Trophoblast cell (in vitro differentiated cells and primary cell): Measurements from ENCODE around the gene RBM24.
"Not testable (repeated sequence)": the region's sequence is repeated elsewhere in the genome, so short reads cannot be mapped to it uniquely, and the experiment has no call there.

Experiments
- DNase-seq, 2 donors: peaks; one replicate each; pipeline ENCODE4 v3.0.0-alpha.2; 2016
- H2AFZ ChIP-seq: 2 replicates; pipeline ENCODE4 v1.6.1; 2013; ENCODE audit warnings: low read length, moderate library complexity, mild to moderate bottlenecking; ENCODE audit not compliant: insufficient read depth, poor library complexity
- H2AK5ac ChIP-seq: 2 replicates; pipeline ENCODE4 v1.6.1; 2013; ENCODE audit warnings: mild to moderate bottlenecking, low read length
- H2BK120ac ChIP-seq: 2 replicates; pipeline ENCODE4 v1.6.1; 2013; ENCODE audit warnings: low read length, mild to moderate bottlenecking, moderate library complexity; ENCODE audit not compliant: insufficient read depth, poor library complexity
- H2BK12ac ChIP-seq: 2 replicates; pipeline ENCODE4 v1.6.1; 2013; ENCODE audit warnings: mild to moderate bottlenecking, low read length, moderate library complexity
- H2BK5ac ChIP-seq: 2 replicates; pipeline ENCODE4 v1.6.1; 2013; ENCODE audit warnings: low read length, low read depth, moderate library complexity, mild to moderate bottlenecking; ENCODE audit not compliant: poor library complexity
- H3K14ac ChIP-seq: 2 replicates; pipeline ENCODE4 v1.6.1; 2013; ENCODE audit warnings: mild to moderate bottlenecking, low read length
- H3K18ac ChIP-seq: 2 replicates; pipeline ENCODE4 v1.6.1; 2013; ENCODE audit warnings: mild to moderate bottlenecking, low read length
- H3K23ac ChIP-seq: 2 replicates; pipeline ENCODE4 v1.6.1; 2013; ENCODE audit warnings: low read length
- H3K27ac ChIP-seq: 2 replicates; pipeline ENCODE4 v1.5.1; 2013; ENCODE audit warnings: low read depth, mild to moderate bottlenecking, inconsistent platforms, low read length, moderate library complexity
- H3K27me3 ChIP-seq: 2 replicates; pipeline ENCODE4 v1.6.1; 2013; ENCODE audit warnings: inconsistent platforms, mild to moderate bottlenecking, low read length, moderate library complexity; ENCODE audit not compliant: insufficient read depth
- H3K36me3 ChIP-seq, 2 experiments: 1 replicate in 1 of 2; 2 replicates in 1 of 2; pipeline ENCODE4 v1.6.1; 2013; ENCODE audit warnings: low read length in 2 of 2, mild to moderate bottlenecking in 2 of 2, moderate library complexity in 1 of 2; ENCODE audit not compliant: insufficient read depth in 2 of 2, control insufficient read depth in 1 of 2
- H3K4ac ChIP-seq: 2 replicates; pipeline ENCODE4 v1.6.1; 2013; ENCODE audit warnings: low read depth, mild to moderate bottlenecking, low read length, moderate library complexity
- H3K4me1 ChIP-seq, 2 experiments: 1 replicate in 1 of 2; 2 replicates in 1 of 2; pipeline ENCODE4 v1.6.1; 2013; ENCODE audit warnings: low read length in 2 of 2, mild to moderate bottlenecking in 2 of 2, moderate library complexity in 1 of 2; ENCODE audit not compliant: insufficient read depth in 2 of 2, control insufficient read depth in 1 of 2
- H3K4me2 ChIP-seq: 2 replicates; pipeline ENCODE4 v1.6.1; 2013; ENCODE audit warnings: inconsistent platforms, mild to moderate bottlenecking, low read length, moderate library complexity
- H3K4me3 ChIP-seq: 2 replicates; pipeline ENCODE4 v1.5.1; 2013; ENCODE audit warnings: mild to moderate bottlenecking, low read depth, low read length, inconsistent platforms
- H3K79me1 ChIP-seq: one replicate; pipeline ENCODE4 v1.6.1; 2013; ENCODE audit warnings: low read length
- H3K79me2 ChIP-seq: 2 replicates; pipeline ENCODE4 v1.6.1; 2013; ENCODE audit warnings: low read length, mild to moderate bottlenecking; ENCODE audit not compliant: control insufficient read depth, insufficient read depth, poor library complexity
- H3K9ac ChIP-seq: 2 replicates; pipeline ENCODE4 v1.6.1; 2013; ENCODE audit warnings: mild to moderate bottlenecking, low read length
- H3K9me3 ChIP-seq: 2 replicates; pipeline ENCODE4 v1.6.1; 2013; ENCODE audit warnings: low read depth, mild to moderate bottlenecking, control low read depth, inconsistent platforms, low read length; ENCODE audit not compliant: insufficient read depth
- H4K12ac ChIP-seq: 2 replicates; pipeline ENCODE4 v1.6.1; 2013; ENCODE audit warnings: low read depth, mild to moderate bottlenecking, low read length, moderate library complexity
- H4K8ac ChIP-seq: 2 replicates; pipeline ENCODE4 v1.6.1; 2013; ENCODE audit warnings: low read depth, mild to moderate bottlenecking, low read length, moderate library complexity
- H4K91ac ChIP-seq: one replicate; pipeline ENCODE4 v1.6.1; 2013; ENCODE audit warnings: low read depth, mild to moderate bottlenecking, low read length, moderate library complexity
- WGBS: extraction: QIAGEN DNeasy Blood & Tissue Kit; methylation state at CpG from one replicate; pipeline ENCODE4 v1.1.7; 2013; ENCODE audit warnings: missing lambda C conversion rate; ENCODE audit not compliant: insufficient read length, insufficient coverage; ENCODE audit errors: extremely low coverage; 5-methylcytosine and 5-hydroxymethylcytosine counted together

Gene RBM24

GRCh38 chr6:17318435-17319165 is 37.4 kb downstream of the RBM24 start:
- WGBS = no CpG with 5 or more reads among the region's 5 CpGs
- Histone ChIP-seq H2BK12ac (no peak overlapping the region), H4K91ac (no peak overlapping the region), H3K4ac (no peak overlapping the region), H3K18ac (no peak overlapping the region), H3K27me3 (no peaks in the 10 kb centered on the region), H4K8ac (no peak overlapping the region), H4K12ac (no peak overlapping the region), H3K4me1 (no peaks in the 10 kb centered on the region), H3K14ac (no peak overlapping the region), H3K4me2 (no peak overlapping the region), H3K27ac (no peak overlapping the region), H2BK120ac (no peak overlapping the region), H3K23ac (no peak overlapping the region), H3K79me1 (no peaks in the 10 kb centered on the region), H3K9me3 (no peaks in the 10 kb centered on the region), H3K4me3 (no peak overlapping the region), H2BK5ac (no peak overlapping the region), H2AK5ac (no peak overlapping the region), H3K36me3 (no peaks in the 10 kb centered on the region), H2AFZ (no peak overlapping the region), H3K9ac (no peak overlapping the region), H3K79me2 (no peaks in the 10 kb centered on the region)
- DNase-seq = no peak

DNA sequence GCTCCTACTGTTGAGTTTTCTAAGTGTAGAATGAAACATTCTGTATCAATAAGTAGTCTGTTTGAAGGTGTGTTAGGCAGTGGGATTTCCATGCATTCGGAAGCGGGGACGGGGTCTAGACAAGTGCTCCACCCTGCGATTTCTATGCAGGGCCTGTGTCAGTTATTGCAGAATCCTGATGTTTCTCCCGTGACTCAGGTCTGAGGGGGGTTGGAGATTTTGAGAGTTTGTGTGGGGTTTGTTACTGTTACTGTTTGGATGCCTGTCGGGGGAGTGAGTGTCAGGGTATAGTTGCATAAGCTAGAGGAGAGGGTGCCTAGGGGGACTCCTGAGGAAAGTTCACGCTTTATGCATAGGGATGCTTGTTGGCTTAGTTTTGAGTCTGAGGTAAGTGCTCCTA is 39.1 kb downstream of the RBM24 start:
- not testable (repeated sequence) for H3K36me3 ChIP-seq, H4K91ac ChIP-seq, H3K27me3 ChIP-seq, H3K23ac ChIP-seq, H2AFZ ChIP-seq, H3K9me3 ChIP-seq, H3K14ac ChIP-seq, H3K79me2 ChIP-seq, H2BK12ac ChIP-seq, H4K8ac ChIP-seq, H3K27ac ChIP-seq, H3K4ac ChIP-seq, H3K18ac ChIP-seq, H3K4me3 ChIP-seq, H3K79me1 ChIP-seq, H3K4me1 ChIP-seq, H3K4me2 ChIP-seq, H2BK5ac ChIP-seq, H2AK5ac ChIP-seq, H2BK120ac ChIP-seq, H3K9ac ChIP-seq, H4K12ac ChIP-seq
- peak; percentile 78 to 83 for DNase-seq
- WGBS = no CpG with 5 or more reads among the region's 7 CpGs

GRCh38 chr6:17331238-17331637 is 50.1 kb downstream of the RBM24 start:
- H3K27ac ChIP-seq = no peak overlapping the region

GRCh38 chr6:17334265-17334664 is 53.1 kb downstream of the RBM24 start:
- Histone ChIP-seq H3K4me3 (no peak overlapping the region), H3K4me1 (no peaks in the 10 kb centered on the region), H3K9ac (no peak overlapping the region), H3K36me3 (no peaks in the 10 kb centered on the region), H2AK5ac (no peak overlapping the region), H3K4me2 (no peak overlapping the region), H3K79me2 (no peaks in the 10 kb centered on the region), H3K27me3 (no peaks in the 10 kb centered on the region), H4K8ac (no peak overlapping the region), H3K18ac (no peak overlapping the region), H3K27ac (no peak overlapping the region), H2BK12ac (no peak overlapping the region), H3K4ac (no peak overlapping the region), H4K91ac (no peak overlapping the region), H2BK120ac (no peak overlapping the region), H3K23ac (no peak overlapping the region), H2BK5ac (no peak overlapping the region), H2AFZ (no peak overlapping the region), H3K14ac (no peak overlapping the region), H3K9me3 (peaks cover 2% of the 10 kb centered on the region), H4K12ac (no peak overlapping the region), H3K79me1 (no peaks in the 10 kb centered on the region)
- no CpG with 5 or more reads among the region's 7 CpGs for WGBS
- no peak for DNase-seq

More at GRCh38 chr6:17331238-17331637, 50.1 kb downstream of the RBM24 start:
- H4K8ac ChIP-seq = no peak overlapping the region
- H3K14ac ChIP-seq = no peak overlapping the region
- no peak overlapping the region for H3K4me2 ChIP-seq
- no peak overlapping the region for H4K91ac ChIP-seq
- peaks cover 2% of the 10 kb centered on the region for H3K9me3 ChIP-seq
- no peak overlapping the region for H2BK120ac ChIP-seq
- H3K27me3 ChIP-seq = no peaks in the 10 kb centered on the region
- H3K4ac ChIP-seq = no peak overlapping the region
- no peaks in the 10 kb centered on the region for H3K36me3 ChIP-seq
- H2BK5ac ChIP-seq = no peak overlapping the region
- no peak overlapping the region for H3K9ac ChIP-seq
- H3K23ac ChIP-seq = no peak overlapping the region
- H3K18ac ChIP-seq = no peak overlapping the region
- no peak for DNase-seq
- no peaks in the 10 kb centered on the region for H3K4me1 ChIP-seq
- no peaks in the 10 kb centered on the region for H3K79me1 ChIP-seq
- H3K4me3 ChIP-seq = no peak overlapping the region
- H2AFZ ChIP-seq = no peak overlapping the region
- WGBS = no CpG with 5 or more reads among the region's 5 CpGs
- H3K79me2 ChIP-seq = no peaks in the 10 kb centered on the region
- no peak overlapping the region for H2BK12ac ChIP-seq
- H4K12ac ChIP-seq = no peak overlapping the region
- no peak overlapping the region for H2AK5ac ChIP-seq
